ENCODE results near the gene PDCL2. TPM values are rescaled to one million over a fixed set of nuclear protein-coding genes. Genes with fewer than 3 reads are reported as not detected.

Gene PDCL2
- total RNA-seq, 1 experiment from 2014 or later, result not detected

DNA sequence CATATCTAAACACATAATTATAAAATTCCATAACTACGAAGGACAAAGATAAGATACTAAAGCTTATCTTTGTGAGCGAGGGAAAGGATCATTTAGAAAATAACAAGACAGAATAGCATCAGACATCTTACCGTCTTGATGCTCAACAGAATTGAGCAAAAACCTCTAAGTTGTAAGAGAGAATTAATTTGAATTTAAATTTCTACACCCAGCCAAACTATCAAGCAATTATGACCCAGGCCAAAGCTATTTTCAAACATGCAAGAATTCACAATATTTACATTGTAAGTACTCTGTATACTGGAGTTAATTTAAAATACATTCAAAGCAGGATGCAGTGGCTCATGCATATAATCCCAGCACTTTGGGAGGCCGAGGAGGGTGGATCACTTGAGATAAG, 61.9 kb downstream of the PDCL2 start:
- no peak overlapping the region for H3K56ac ChIP-seq (ENCODE audit: insufficient read length, low read depth, low read length)
- H4K20me1 ChIP-seq (ENCODE audit: control insufficient read depth, insufficient read depth, insufficient read length), result no peaks in the 10 kb centered on the region
- peaks cover 29 to 31% of the 10 kb centered on the region in 2 experiments for H3K4me1 Mint-ChIP-seq
- H3K9me3 ChIP-seq (ENCODE audit: control insufficient read depth, low read depth, low read length), result no peaks in the 10 kb centered on the region
- peak overlapping the region in 1 of 3 experiments; percentile 38; a peak in 1 of 7 replicates for H3K27ac Mint-ChIP-seq
- no peak overlapping the region for H2AFZ ChIP-seq (ENCODE audit: low read length)
- no peak overlapping the region for H3K4me3 Mint-ChIP-seq
- no peak overlapping the region for H2BK15ac ChIP-seq (ENCODE audit: low read depth, low read length)
- no peak overlapping the region for H3K4me2 ChIP-seq (ENCODE audit: insufficient read depth, insufficient read length, low read length)
- H3K4ac ChIP-seq (ENCODE audit: low read depth, low read length), result no peak overlapping the region
- peaks cover 6% of the 10 kb centered on the region for H3K79me1 ChIP-seq (ENCODE audit: insufficient read depth, low read depth, low read length, poor library complexity, severe bottlenecking)
- H3K4me1 ChIP-seq (ENCODE audit: insufficient read depth, low read length), result no peaks in the 10 kb centered on the region; the same call in 1 of the 2 replicates
- no peak overlapping the region for H2BK12ac ChIP-seq (ENCODE audit: insufficient read length, low read depth, low read length)
- no peak overlapping the region for H2BK20ac ChIP-seq (ENCODE audit: low read depth, low read length, poor library complexity, severe bottlenecking)
- no peak overlapping the region for H4K5ac ChIP-seq (ENCODE audit: insufficient read length, low read depth, low read length)
- H3K27me3 Mint-ChIP-seq (ENCODE audit: low read depth), result no peaks in the 10 kb centered on the region
- no peak overlapping the region for H3K23ac ChIP-seq (ENCODE audit: insufficient read length, low read depth, low read length)
- H4K91ac ChIP-seq (ENCODE audit: insufficient read length, low read depth, low read length), result no peak overlapping the region
- H2BK120ac ChIP-seq (ENCODE audit: low read depth, low read length, poor library complexity, severe bottlenecking), result no peak overlapping the region
- H3K79me2 ChIP-seq (ENCODE audit: insufficient read depth, low read length), result peaks cover 3% of the 10 kb centered on the region; the same call in 1 of the 2 replicates
- no peak overlapping the region for H2AK5ac ChIP-seq (ENCODE audit: insufficient read length, low read length)
- no CpG with 5 or more reads among the region's 4 CpGs for WGBS (ENCODE audit: extremely low coverage, insufficient read length, low lambda C conversion rate)
- peaks cover 6 to 11% of the 10 kb centered on the region in 2 experiments for H3K9me3 Mint-ChIP-seq
- H3K14ac ChIP-seq (ENCODE audit: insufficient read depth, low read length), result no peak overlapping the region
- no peak overlapping the region for H2BK5ac ChIP-seq (ENCODE audit: insufficient read length, low read length)
- peaks cover 16 to 19% (median 16%) of the 10 kb centered on the region in 3 experiments for H3K36me3 Mint-ChIP-seq (ENCODE audit: insufficient read depth in 1 of 3, low read depth in 3 of 3)
- H4K8ac ChIP-seq (replicated peaks; ENCODE audit: insufficient read length, low read depth, low read length), result no peak overlapping the region
- H3K27me3 ChIP-seq (ENCODE audit: insufficient read depth, low read length), result no peaks in the 10 kb centered on the region
- no peak overlapping the region for H3K27ac ChIP-seq (ENCODE audit: insufficient read length, low read depth, low read length)
- no peak overlapping the region for H3K9ac ChIP-seq (ENCODE audit: extremely low read depth, insufficient read length, low read length)
- H3K18ac ChIP-seq (ENCODE audit: insufficient read length, low read depth, low read length), result no peak overlapping the region
- TF ChIP-seq CTCF (conservative IDR thresholded peaks at IDR 0.05), result no peak
- H3K23me2 ChIP-seq (ENCODE audit: insufficient read length, low read depth, low read length, poor library complexity, severe bottlenecking), result no peaks in the 10 kb centered on the region
- no peak overlapping the region for H3T11ph ChIP-seq (ENCODE audit: low read length)
- no peak for DNase-seq
